Lower lobe of right lung (tissue), 2 donors: ENCODE data around the gene PCDHGB2. TPM values are rescaled to one million over a fixed set of nuclear protein-coding genes. Genes with fewer than 3 reads are reported as not detected.

Experiments used
- ATAC-seq, 2 donors: fragments of 200-7000 bp; cut with Tn5 transposase; one replicate each; pipeline ENCODE4 v1.9.1; 2020 to 2022; ENCODE audit warnings: mild to moderate bottlenecking in 2 of 2, moderate library complexity in 2 of 2
- DNase-seq: peaks from one replicate; pipeline ENCODE4 v3.0.0-alpha.2; 2020
- H3K27ac ChIP-seq: fragments of 200-600 bp; one replicate; pipeline ENCODE4 v1.8.0; 2022
- H3K27me3 ChIP-seq: fragments of 200-600 bp; one replicate; pipeline ENCODE4 v1.8.0; 2022; ENCODE audit warnings: low read depth
- H3K36me3 ChIP-seq: fragments of 200-600 bp; one replicate; pipeline ENCODE4 v1.8.0; 2022; ENCODE audit warnings: mild to moderate bottlenecking
- H3K4me1 ChIP-seq: fragments of 200-600 bp; one replicate; pipeline ENCODE4 v1.8.0; 2022
- H3K4me3 ChIP-seq: fragments of 200-600 bp; one replicate; pipeline ENCODE4 v1.8.0; 2022; ENCODE audit warnings: mild to moderate bottlenecking
- H3K9me3 ChIP-seq: fragments of 200-600 bp; one replicate; pipeline ENCODE4 v1.8.0; 2022
- intact Hi-C: fragments of 100-400 bp; cut with DNase I; formaldehyde crosslinking; loops from one replicate; pipeline ENCODE4 v1.11.0; 2022
- total RNA-seq: library from RNA; stranded (reverse); fragmentation: NEBNext Ultra II Directional; extraction: Animal tissue kit (Norgen Biotek cat#: 25700); gene quantifications from one replicate; pipeline ENCODE4 v1.2.1, GENCODE V29; 2021
- TF ChIP-seq, protein P1 (sequence below): fragments of 200-600 bp; IDR thresholded peaks from one replicate; pipeline ENCODE4 v1.8.0; 2022; ENCODE audit warnings: antibody characterized with exemption, mild to moderate bottlenecking
- donor health status: DM: no; HTN: yes; CAD: no; lungs with severe emphysema.

The PCDHGB2 gene
- total RNA-seq, 1 donor from 2014 or later: 3.7 TPM

DNA sequence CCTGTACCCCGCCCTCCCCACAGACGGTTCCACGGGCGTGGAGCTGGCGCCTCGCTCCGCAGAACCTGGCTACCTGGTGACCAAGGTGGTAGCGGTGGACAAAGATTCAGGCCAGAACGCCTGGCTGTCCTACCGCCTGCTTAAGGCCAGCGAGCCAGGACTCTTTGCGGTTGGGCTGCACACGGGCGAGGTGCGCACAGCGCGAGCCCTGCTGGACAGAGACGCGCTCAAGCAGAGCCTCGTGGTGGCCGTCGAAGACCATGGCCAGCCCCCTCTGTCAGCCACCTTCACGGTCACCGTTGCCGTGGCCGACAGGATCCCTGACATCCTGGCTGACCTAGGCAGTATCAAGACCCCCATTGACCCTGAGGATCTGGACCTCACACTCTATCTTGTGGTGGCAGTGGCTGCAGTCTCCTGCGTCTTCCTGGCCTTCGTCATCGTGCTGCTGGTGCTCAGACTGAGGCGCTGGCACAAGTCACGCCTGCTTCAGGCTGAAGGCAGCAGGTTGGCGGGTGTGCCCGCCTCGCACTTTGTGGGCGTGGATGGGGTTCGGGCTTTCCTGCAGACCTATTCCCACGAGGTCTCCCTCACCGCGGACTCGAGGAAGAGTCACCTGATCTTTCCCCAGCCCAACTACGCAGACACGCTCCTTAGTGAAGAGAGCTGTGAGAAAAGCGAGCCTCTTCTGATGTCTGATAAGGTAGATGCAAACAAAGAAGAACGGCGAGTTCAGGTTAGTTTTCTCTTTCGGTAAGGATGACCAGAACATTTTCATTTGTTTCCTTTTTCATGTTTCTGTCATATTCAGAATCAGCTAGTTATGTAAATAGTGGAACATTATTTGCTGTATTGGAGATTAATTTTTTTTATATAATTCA is 6.5 kb downstream of the PCDHGB2 start:
- Histone ChIP-seq H3K4me3 (no peak overlapping the region), H3K4me1 (no peaks in the 10 kb centered on the region), H3K27me3 (peaks cover 47% of the 10 kb centered on the region), H3K36me3 (no peaks in the 10 kb centered on the region), H3K27ac (no peak overlapping the region), H3K9me3 (peaks cover 80% of the 10 kb centered on the region)
- no peak for DNase-seq
- intact Hi-C loops: no loop called here
- ATAC-seq: no peak
- TF ChIP-seq, protein P1, sequence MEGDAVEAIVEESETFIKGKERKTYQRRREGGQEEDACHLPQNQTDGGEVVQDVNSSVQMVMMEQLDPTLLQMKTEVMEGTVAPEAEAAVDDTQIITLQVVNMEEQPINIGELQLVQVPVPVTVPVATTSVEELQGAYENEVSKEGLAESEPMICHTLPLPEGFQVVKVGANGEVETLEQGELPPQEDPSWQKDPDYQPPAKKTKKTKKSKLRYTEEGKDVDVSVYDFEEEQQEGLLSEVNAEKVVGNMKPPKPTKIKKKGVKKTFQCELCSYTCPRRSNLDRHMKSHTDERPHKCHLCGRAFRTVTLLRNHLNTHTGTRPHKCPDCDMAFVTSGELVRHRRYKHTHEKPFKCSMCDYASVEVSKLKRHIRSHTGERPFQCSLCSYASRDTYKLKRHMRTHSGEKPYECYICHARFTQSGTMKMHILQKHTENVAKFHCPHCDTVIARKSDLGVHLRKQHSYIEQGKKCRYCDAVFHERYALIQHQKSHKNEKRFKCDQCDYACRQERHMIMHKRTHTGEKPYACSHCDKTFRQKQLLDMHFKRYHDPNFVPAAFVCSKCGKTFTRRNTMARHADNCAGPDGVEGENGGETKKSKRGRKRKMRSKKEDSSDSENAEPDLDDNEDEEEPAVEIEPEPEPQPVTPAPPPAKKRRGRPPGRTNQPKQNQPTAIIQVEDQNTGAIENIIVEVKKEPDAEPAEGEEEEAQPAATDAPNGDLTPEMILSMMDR: no peak

DNA sequence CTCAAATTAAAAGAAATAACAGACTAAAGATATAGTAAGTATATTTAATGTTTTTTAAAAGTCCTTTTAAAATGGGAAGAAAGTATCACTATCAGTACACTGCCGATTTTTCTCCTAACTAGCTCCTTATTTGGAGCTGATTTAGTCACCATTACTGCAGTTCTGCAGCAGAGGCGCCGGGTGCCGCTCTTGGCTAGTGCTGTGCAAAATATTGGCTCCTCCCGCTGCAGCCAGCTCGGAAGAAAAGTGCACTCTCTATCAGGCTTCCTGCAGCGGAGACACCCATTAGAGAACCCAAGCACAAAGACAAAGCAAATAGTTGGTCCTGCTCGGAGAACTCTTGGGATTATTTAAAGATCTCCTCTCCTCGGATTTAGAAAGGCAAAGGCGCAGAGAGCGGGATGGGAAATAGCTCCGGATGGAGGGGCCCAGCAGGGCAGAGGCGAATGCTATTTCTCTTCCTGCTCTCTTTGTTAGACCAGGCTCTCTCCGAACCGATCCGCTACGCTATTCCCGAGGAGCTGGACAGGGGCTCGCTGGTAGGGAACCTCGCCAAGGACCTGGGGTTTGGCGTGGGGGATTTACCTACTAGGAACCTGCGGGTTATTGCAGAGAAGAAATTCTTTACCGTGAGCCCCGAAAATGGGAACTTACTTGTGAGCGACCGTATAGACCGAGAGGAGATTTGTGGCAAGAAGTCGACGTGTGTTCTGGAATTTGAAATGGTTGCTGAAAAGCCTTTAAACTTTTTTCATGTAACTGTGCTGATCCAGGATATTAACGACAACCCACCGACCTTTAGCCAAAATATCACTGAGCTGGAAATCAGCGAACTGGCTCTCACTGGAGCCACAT is 10.4 kb downstream of the PCDHGB2 start, which contains the start of gene PCDHGB3:
Gene PCDHGB3, plus strand, starts transcription at position 249 of the 855 bp plus-strand sequence. Its CDS starts 153 bp downstream, at position 402.
- Histone ChIP-seq H3K4me1 (no peaks in the 10 kb centered on the region), H3K27ac (no peak within 1 kb of the TSS), H3K4me3 (peak within 1 kb of the TSS; percentile 34), H3K27me3 (peaks cover 40% of the 10 kb centered on the region), H3K9me3 (peaks cover 84% of the 10 kb centered on the region), H3K36me3 (no peaks in the 10 kb centered on the region)
- TF ChIP-seq, protein P1: no peak
- intact Hi-C loops: no loop called here
- DNase-seq: no peak
- ATAC-seq: peak; percentile 59 to 68

DNA sequence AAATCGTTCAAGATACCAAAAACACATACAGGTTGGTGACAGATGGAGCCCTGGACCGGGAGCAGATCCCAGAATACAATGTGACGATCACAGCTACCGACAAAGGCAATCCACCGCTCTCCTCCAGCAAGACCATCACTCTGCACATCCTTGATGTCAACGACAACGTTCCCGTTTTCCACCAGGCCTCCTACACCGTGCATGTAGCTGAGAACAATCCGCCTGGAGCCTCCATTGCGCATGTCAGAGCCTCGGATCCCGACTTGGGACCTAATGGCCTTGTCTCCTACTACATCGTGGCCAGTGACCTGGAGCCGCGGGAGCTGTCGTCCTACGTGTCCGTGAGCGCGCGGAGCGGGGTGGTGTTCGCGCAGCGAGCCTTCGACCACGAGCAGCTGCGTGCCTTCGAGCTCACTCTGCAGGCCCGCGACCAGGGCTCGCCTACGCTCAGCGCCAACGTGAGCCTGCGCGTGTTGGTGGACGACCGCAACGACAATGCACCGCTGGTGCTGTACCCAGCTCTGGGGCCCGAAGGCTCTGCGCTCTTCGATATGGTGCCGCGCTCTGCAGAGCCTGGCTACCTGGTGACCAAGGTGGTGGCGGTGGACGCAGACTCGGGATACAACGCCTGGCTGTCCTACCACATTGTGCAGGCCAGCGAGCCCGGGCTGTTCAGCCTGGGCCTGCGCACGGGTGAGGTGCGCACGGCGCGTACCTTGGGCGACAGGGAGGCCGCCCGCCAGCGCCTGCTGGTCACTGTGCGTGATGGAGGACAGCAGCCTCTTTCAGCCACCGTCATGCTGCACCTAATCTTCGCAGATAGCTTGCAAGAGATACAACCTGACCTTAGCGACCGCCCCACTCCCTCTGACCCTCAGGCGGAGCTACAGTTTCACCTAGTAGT is 12.0 kb downstream of the PCDHGB2 start:
- no peak overlapping the region for H3K4me3 ChIP-seq
- intact Hi-C loops: no loop called here

DNA sequence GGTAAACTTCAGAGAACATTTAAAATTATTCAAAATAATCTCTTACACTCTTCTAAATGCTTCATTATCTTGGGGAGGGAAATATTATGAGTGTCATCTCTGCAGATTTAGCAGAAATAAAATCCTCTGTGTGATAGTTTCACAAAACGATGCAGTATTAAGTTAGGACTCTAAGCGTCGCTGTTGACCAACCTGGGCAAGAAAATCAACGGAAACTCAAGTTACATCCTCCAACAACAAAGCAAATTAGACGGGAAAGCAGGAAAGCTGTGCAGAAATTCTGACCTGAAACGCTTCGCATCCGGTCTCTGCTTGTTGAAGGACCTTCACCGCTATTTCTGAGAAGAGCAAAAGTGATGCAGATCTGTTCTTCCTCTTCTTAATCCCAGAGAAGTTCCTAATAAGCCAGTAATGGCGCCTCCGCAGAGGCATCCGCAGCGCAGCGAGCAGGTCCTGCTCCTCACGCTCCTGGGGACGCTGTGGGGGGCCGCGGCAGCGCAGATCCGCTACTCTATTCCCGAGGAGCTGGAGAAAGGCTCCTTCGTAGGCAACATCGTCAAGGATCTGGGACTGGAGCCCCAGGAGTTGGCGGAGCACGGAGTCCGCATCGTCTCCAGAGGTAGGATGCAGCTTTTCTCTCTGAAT is 14.0 kb downstream of the PCDHGB2 start, which contains the start of gene PCDHGA6:
Gene PCDHGA6, plus strand, starts transcription at position 219 of the 645 bp plus-strand sequence. Its CDS starts 193 bp downstream, at position 412.
- H3K4me3 ChIP-seq: peak within 1 kb of the TSS; percentile 23
- intact Hi-C loops: no loop called here

More for the DNA sequence above, 12.0 kb downstream of the PCDHGB2 start:
- peaks cover 27% of the 10 kb centered on the region for H3K27me3 ChIP-seq
- H3K36me3 ChIP-seq: no peaks in the 10 kb centered on the region
- no peak overlapping the region for H3K27ac ChIP-seq
- peaks cover 70% of the 10 kb centered on the region for H3K9me3 ChIP-seq
- TF ChIP-seq, protein P1: no peak
- H3K4me1 ChIP-seq: no peaks in the 10 kb centered on the region
- ATAC-seq: no peak
- no peak for DNase-seq

More for the DNA sequence above, 14.0 kb downstream of the PCDHGB2 start, which contains the start of gene PCDHGA6:
- TF ChIP-seq, protein P1: peak; percentile 35
- Histone ChIP-seq H3K9me3 (peaks cover 80% of the 10 kb centered on the region), H3K27ac (no peak within 1 kb of the TSS), H3K27me3 (peaks cover 22% of the 10 kb centered on the region), H3K36me3 (no peaks in the 10 kb centered on the region), H3K4me1 (no peaks in the 10 kb centered on the region)
- ATAC-seq (no peak), DNase-seq (no peak)
